GM12873 (cell line): ENCODE results near the gene DLX1.

Experiments used
- CTCF ChIP-seq: IDR thresholded peaks from 2 replicates; pipeline ENCODE4 v1.5.1; 2012; ENCODE audit warnings: low read depth, mild to moderate bottlenecking, moderate library complexity, low read length, control low read depth; ENCODE audit not compliant: insufficient read depth; ENCODE audit errors: missing control alignments

Gene DLX1

GRCh38 chr2:172086241-172087206 lies 1.2 kb downstream of the DLX1 start:
- TF ChIP-seq CTCF: peak; percentile 42

- TF ChIP-seq CTCF: no peak
Measured at GRCh38 chr2:172087207-172087779, 2.0 kb downstream of the DLX1 start.

GRCh38 chr2:172087780-172088244 lies 2.5 kb downstream of the DLX1 start:
- no peak for TF ChIP-seq CTCF

- TF ChIP-seq CTCF: no peak
Measured at GRCh38 chr2:172088245-172089004, 3.1 kb downstream of the DLX1 start.

GRCh38 chr2:172089005-172089504 lies 3.7 kb downstream of the DLX1 start:
- no peak for TF ChIP-seq CTCF

- TF ChIP-seq CTCF: no peak
Measured at GRCh38 chr2:172089633-172090032, 4.3 kb downstream of the DLX1 start.
